Hippocampal formation (tissue), 2 donors: ENCODE measurements around the gene GPR135.
A peak's percentile ranks its signal among the peaks of the same experiment; 100 is the strongest.

Experiments used
- DNase-seq, 2 donors: peaks; one replicate each; lab custom pipeline; 2025; lab: John Stamatoyannopoulos, UW

GPR135 gene

GRCh38 chr14:59465316-59466135, at the start of gene GPR135:
Gene GPR135, minus strand, starts transcription at chr14:59465380. Its CDS starts 154 bp downstream, at chr14:59465226.
- peak in 1 of 2 donors; percentile 57 for DNase-seq

- DNase-seq: no peak
These were observed 46.9 kb upstream of the GPR135 start for GRCh38 chr14:59511916-59512575.

GRCh38 chr14:59510966-59511365, 45.8 kb upstream of the GPR135 start:
- DNase-seq: no peak

- DNase-seq: no peak
These were observed 44.8 kb upstream of the GPR135 start for GRCh38 chr14:59510001-59510400.

GRCh38 chr14:59509101-59509500, 43.9 kb upstream of the GPR135 start:
- no peak for DNase-seq

GRCh38 chr14:59507752-59508103, 42.5 kb upstream of the GPR135 start:
- DNase-seq: no peak

- DNase-seq: peak in 1 of 2 donors; percentile 21
These were observed 42.0 kb upstream of the GPR135 start for GRCh38 chr14:59507063-59507751.

GRCh38 chr14:59503256-59503655, 38.1 kb upstream of the GPR135 start:
- no peak for DNase-seq

GRCh38 chr14:59500732-59501131, 35.6 kb upstream of the GPR135 start:
- no peak for DNase-seq

GRCh38 chr14:59492384-59492783, 27.2 kb upstream of the GPR135 start:
- DNase-seq: no peak

- no peak for DNase-seq
These were observed 25.6 kb upstream of the GPR135 start for GRCh38 chr14:59490756-59491155.

GRCh38 chr14:59484639-59485175, 19.5 kb upstream of the GPR135 start:
- peak in 1 of 2 donors; percentile 43 for DNase-seq

- peak; percentile 89 to 95 for DNase-seq
These were observed 18.8 kb upstream of the GPR135 start, which contains the start of the genes JKAMP and L3HYPDH for GRCh38 chr14:59483819-59484638. Gene JKAMP, plus strand, starts transcription at chr14:59484517. Its CDS starts 73 bp downstream, at chr14:59484590. Gene L3HYPDH, minus strand, starts transcription at chr14:59484408. Its CDS starts 92 bp downstream, at chr14:59484316.

- DNase-seq: no peak
These were observed 18.2 kb upstream of the GPR135 start for GRCh38 chr14:59483363-59483762.

- no peak for DNase-seq
These were observed 17.6 kb upstream of the GPR135 start for GRCh38 chr14:59482541-59483331.

- DNase-seq: no peak
These were observed 16.8 kb upstream of the GPR135 start for GRCh38 chr14:59481871-59482540.

GRCh38 chr14:59481407-59481806, 16.2 kb upstream of the GPR135 start:
- no peak for DNase-seq

- DNase-seq: no peak
These were observed 15.0 kb upstream of the GPR135 start for GRCh38 chr14:59480166-59480565.

- DNase-seq: no peak
These were observed 13.4 kb upstream of the GPR135 start for GRCh38 chr14:59478540-59478939.

GRCh38 chr14:59475709-59476108, 10.5 kb upstream of the GPR135 start:
- no peak for DNase-seq
